ENCODE results near the gene NCAPG2. TPM values are rescaled to one million over a fixed set of nuclear protein-coding genes. Genes with fewer than 3 reads are reported as not detected.

Gene NCAPG2
- total RNA-seq, 1 experiment from 2014 or later = 99.5 TPM

- Histone ChIP-seq H3K4me3 (no peak overlapping the region), H3K27me3 (ENCODE audit: insufficient read depth, low read depth) (no peaks in the 10 kb centered on the region), H3K9me2 (ENCODE audit: insufficient read depth) (no peaks in the 10 kb centered on the region), H3K79me2 (ENCODE audit: low read depth) (peaks cover 13% of the 10 kb centered on the region), H3F3A (ENCODE audit: insufficient read depth, low read depth) (peaks cover 40% of the 10 kb centered on the region), H2AFZ (no peak overlapping the region), H3K4me2 (no peak overlapping the region), H4K20me1 (ENCODE audit: insufficient read depth) (no peaks in the 10 kb centered on the region), H3K9me3 (ENCODE audit: insufficient read depth, low read depth) (no peaks in the 10 kb centered on the region), H3K27ac (no peak overlapping the region), H3K4me1 (replicated peaks; ENCODE audit: insufficient read depth) (peaks cover 19% of the 10 kb centered on the region), H3K36me3 (ENCODE audit: low read depth) (peaks cover 25% of the 10 kb centered on the region)
- no peak for TF ChIP-seq EZH2 (IDR thresholded peaks at IDR 0.05; ENCODE audit: low read depth)
- BruUV-seq (replicated peaks) = no TSS peak
- ChIA-PET CTCF (no interaction called here), POLR2A (ENCODE audit: unreplicated experiment) (interaction anchor here (0.6 kb wide), 1 partner anchor 12 kb away, joined by 3 read pairs; no protein-coding TSS in a partner anchor)
- intact Hi-C loops (cut with micrococcal nuclease; ENCODE audit: unreplicated experiment) = no loop called here
- DNase-seq = no peak
Observed at GRCh38 chr7:158647475-158647792, 57.2 kb downstream of the NCAPG2 start.

- H3K27ac ChIP-seq = no peak overlapping the region
- H4K20me1 ChIP-seq (ENCODE audit: insufficient read depth) = no peaks in the 10 kb centered on the region
- DNase-seq = no peak
- no peak overlapping the region for H2AFZ ChIP-seq
- H3K4me1 ChIP-seq (replicated peaks; ENCODE audit: insufficient read depth) = peaks cover 19% of the 10 kb centered on the region
- peaks cover 13% of the 10 kb centered on the region for H3K79me2 ChIP-seq (ENCODE audit: low read depth)
- intact Hi-C loops (cut with micrococcal nuclease; ENCODE audit: unreplicated experiment) = no loop called here
- H3K4me3 ChIP-seq = no peak overlapping the region
- ChIA-PET CTCF (no interaction called here), POLR2A (ENCODE audit: unreplicated experiment) (interaction anchor here (0.6 kb wide), 1 partner anchor 12 kb away, joined by 3 read pairs; no protein-coding TSS in a partner anchor)
- no peaks in the 10 kb centered on the region for H3K9me3 ChIP-seq (ENCODE audit: insufficient read depth, low read depth)
- BruUV-seq (replicated peaks) = no TSS peak
- peaks cover 30% of the 10 kb centered on the region for H3K36me3 ChIP-seq (ENCODE audit: low read depth)
- peaks cover 43% of the 10 kb centered on the region for H3F3A ChIP-seq (ENCODE audit: insufficient read depth, low read depth)
- H3K9me2 ChIP-seq (ENCODE audit: insufficient read depth) = no peaks in the 10 kb centered on the region
- TF ChIP-seq, protein P1, sequence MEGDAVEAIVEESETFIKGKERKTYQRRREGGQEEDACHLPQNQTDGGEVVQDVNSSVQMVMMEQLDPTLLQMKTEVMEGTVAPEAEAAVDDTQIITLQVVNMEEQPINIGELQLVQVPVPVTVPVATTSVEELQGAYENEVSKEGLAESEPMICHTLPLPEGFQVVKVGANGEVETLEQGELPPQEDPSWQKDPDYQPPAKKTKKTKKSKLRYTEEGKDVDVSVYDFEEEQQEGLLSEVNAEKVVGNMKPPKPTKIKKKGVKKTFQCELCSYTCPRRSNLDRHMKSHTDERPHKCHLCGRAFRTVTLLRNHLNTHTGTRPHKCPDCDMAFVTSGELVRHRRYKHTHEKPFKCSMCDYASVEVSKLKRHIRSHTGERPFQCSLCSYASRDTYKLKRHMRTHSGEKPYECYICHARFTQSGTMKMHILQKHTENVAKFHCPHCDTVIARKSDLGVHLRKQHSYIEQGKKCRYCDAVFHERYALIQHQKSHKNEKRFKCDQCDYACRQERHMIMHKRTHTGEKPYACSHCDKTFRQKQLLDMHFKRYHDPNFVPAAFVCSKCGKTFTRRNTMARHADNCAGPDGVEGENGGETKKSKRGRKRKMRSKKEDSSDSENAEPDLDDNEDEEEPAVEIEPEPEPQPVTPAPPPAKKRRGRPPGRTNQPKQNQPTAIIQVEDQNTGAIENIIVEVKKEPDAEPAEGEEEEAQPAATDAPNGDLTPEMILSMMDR (conservative IDR thresholded peaks at IDR 0.05) = peak; percentile 75
- TF ChIP-seq EZH2 (IDR thresholded peaks at IDR 0.05; ENCODE audit: low read depth) = no peak
- no peak overlapping the region for H3K4me2 ChIP-seq
- no peaks in the 10 kb centered on the region for H3K27me3 ChIP-seq (ENCODE audit: insufficient read depth, low read depth)
Observed at GRCh38 chr7:158646766-158647474, 57.7 kb downstream of the NCAPG2 start.

DNA sequence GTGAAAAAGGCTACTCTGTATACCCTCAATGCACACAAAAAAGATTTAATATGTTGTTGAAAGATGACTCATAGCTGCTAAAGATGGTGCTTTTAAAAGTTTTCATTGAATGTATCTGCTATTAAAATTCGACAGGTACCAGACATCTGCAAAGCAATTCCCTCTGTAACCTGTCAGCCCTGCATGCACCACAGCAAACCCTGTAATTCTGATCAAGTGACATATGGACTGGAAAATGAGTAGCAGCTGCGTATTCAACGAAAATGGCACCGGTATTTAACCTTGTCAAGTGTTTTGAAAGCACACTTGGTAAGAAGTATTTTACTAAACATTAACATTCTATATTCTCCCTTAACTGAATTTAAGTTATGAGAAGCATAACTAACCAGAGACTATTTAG, 58.8 kb downstream of the NCAPG2 start:
- ChIA-PET POLR2A (ENCODE audit: unreplicated experiment) (no interaction called here), CTCF (no interaction called here)
- H3K4me3 ChIP-seq = no peak overlapping the region
- H3K4me1 ChIP-seq (replicated peaks; ENCODE audit: insufficient read depth) = peaks cover 19% of the 10 kb centered on the region
- H3K27me3 ChIP-seq (ENCODE audit: insufficient read depth, low read depth) = no peaks in the 10 kb centered on the region
- BruUV-seq (replicated peaks) = no TSS peak
- H4K20me1 ChIP-seq (ENCODE audit: insufficient read depth) = 0 out of 2 replicates have a peak, but pooled peaks cover 3% of the 10 kb centered on the region
- H3K4me2 ChIP-seq = no peak overlapping the region
- no peak for DNase-seq
- TF ChIP-seq, protein P1 (conservative IDR thresholded peaks at IDR 0.05) = no peak
- TF ChIP-seq EZH2 (IDR thresholded peaks at IDR 0.05; ENCODE audit: low read depth) = no peak
- H3F3A ChIP-seq (ENCODE audit: insufficient read depth, low read depth) = peaks cover 43% of the 10 kb centered on the region
- no peak overlapping the region for H2AFZ ChIP-seq
- H3K9me2 ChIP-seq (ENCODE audit: insufficient read depth) = no peaks in the 10 kb centered on the region
- peaks cover 32% of the 10 kb centered on the region for H3K36me3 ChIP-seq (ENCODE audit: low read depth)
- H3K27ac ChIP-seq = no peak overlapping the region
- peaks cover 13% of the 10 kb centered on the region for H3K79me2 ChIP-seq (ENCODE audit: low read depth)
- intact Hi-C loops (cut with micrococcal nuclease; ENCODE audit: unreplicated experiment) = no loop called here
- H3K9me3 ChIP-seq (ENCODE audit: insufficient read depth, low read depth) = no peaks in the 10 kb centered on the region
